Right cardiac atrium (tissue), 5 donors: Measurements from ENCODE around the gene DDN. TPM values are rescaled to one million over a fixed set of nuclear protein-coding genes. Genes with fewer than 3 reads are reported as not detected.

Experiments used
- ATAC-seq, 2 donors: fragments of 200-7000 bp; cut with Tn5 transposase; one replicate each; pipeline versions ENCODE4 v1.8.0 to v1.9.1; 2020; ENCODE audit warnings: moderate library complexity in 2 of 2, mild to moderate bottlenecking in 1 of 2
- DNase-seq, 3 donors: peaks; one replicate each; pipeline ENCODE4 v3.0.0-alpha.2; 2020
- H3K27ac ChIP-seq: one replicate; pipeline ENCODE4 v1.5.1; 2013; ENCODE audit warnings: mild to moderate bottlenecking, low read length, control low read depth, moderate library complexity
- H3K27me3 ChIP-seq: one replicate; pipeline ENCODE4 v1.6.1; 2013; ENCODE audit not compliant: control insufficient read depth, insufficient read depth
- H3K4me1 ChIP-seq: one replicate; pipeline ENCODE4 v1.6.1; 2013; ENCODE audit warnings: low read length; ENCODE audit not compliant: control insufficient read depth, insufficient read depth
- H3K4me3 ChIP-seq: one replicate; pipeline ENCODE4 v1.5.1; 2013; ENCODE audit warnings: low read length, control low read depth
- H3K9me3 ChIP-seq: one replicate; pipeline ENCODE4 v1.6.1; 2013; ENCODE audit warnings: low read length; ENCODE audit not compliant: control insufficient read depth
- WGBS: extraction: QIAGEN DNeasy Blood & Tissue Kit; methylation state at CpG from one replicate; pipeline ENCODE4 v1.1.7; 2013; 5-methylcytosine and 5-hydroxymethylcytosine counted together
- intact Hi-C, 4 donors: fragments of 100-400 bp; cut with DNase I; formaldehyde crosslinking; loops; one replicate each; pipeline versions ENCODE4 v1.11.0 to v1.14.0; 2022 to 2023
- polyA plus RNA-seq: library from polyadenylated mRNA; stranded (reverse); fragments of 200-250 nt; gene quantifications from one replicate; pipeline ENCODE4 v1.2.3, GENCODE V29; 2013
- total RNA-seq, 4 donors: library from RNA; stranded (reverse); fragmentation: NEBNext Ultra II Directional; extraction: Animal tissue kit (Norgen Biotek cat#: 25700); gene quantifications; one replicate each; pipeline ENCODE4 v1.2.1, GENCODE V29; 2021
- donor health status: healthy with polysubstance abuse.
- donor health status: DM: no; HTN: yes; CAD: no.
- donor health status: DM: no; HTN: no; CAD: no.
- donor health status: DM: no; HTN: yes; CAD: no; lungs with severe emphysema.
- donor health status: DM: yes; HTN: yes; CAD: no.

DDN gene
- total and polyA plus RNA-seq, 5 donors: 0.42 to 2.8 (median 1.2) TPM

DNA sequence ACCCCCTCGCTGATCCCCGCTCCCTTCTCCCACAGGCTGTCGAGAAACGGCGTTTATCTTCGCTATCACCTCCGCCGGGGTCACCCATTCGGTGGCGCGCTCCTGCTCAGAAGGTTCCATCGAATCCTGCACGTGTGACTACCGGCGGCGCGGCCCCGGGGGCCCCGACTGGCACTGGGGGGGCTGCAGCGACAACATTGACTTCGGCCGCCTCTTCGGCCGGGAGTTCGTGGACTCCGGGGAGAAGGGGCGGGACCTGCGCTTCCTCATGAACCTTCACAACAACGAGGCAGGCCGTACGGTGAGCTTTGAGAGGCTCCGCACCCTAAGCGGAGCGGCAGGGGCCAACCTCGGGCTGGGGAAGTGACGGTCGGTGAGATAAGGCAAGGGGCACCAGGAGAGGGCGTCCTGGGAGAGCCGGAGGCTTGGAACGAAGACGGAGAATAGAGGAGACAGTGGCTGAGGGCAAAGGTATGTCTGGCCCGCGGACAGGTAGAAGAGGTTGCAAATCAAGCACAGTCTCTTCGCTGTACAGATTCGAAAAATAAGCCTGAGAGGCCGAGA is 18.7 kb downstream of the DDN start:
- DNase-seq (peak in 2 of 3 donors; percentile 53 to 57), ATAC-seq (no peak)
- peak overlapping the region; percentile 26 for H3K4me3 ChIP-seq
- WGBS: 4% methylated on average over 46 of the region's 46 CpGs
- intact Hi-C loops: no loop called here
- no peak overlapping the region for H3K27ac ChIP-seq
- no peaks in the 10 kb centered on the region for H3K27me3 ChIP-seq
- peaks cover 15% of the 10 kb centered on the region for H3K4me1 ChIP-seq
- H3K9me3 ChIP-seq: no peaks in the 10 kb centered on the region

DNA sequence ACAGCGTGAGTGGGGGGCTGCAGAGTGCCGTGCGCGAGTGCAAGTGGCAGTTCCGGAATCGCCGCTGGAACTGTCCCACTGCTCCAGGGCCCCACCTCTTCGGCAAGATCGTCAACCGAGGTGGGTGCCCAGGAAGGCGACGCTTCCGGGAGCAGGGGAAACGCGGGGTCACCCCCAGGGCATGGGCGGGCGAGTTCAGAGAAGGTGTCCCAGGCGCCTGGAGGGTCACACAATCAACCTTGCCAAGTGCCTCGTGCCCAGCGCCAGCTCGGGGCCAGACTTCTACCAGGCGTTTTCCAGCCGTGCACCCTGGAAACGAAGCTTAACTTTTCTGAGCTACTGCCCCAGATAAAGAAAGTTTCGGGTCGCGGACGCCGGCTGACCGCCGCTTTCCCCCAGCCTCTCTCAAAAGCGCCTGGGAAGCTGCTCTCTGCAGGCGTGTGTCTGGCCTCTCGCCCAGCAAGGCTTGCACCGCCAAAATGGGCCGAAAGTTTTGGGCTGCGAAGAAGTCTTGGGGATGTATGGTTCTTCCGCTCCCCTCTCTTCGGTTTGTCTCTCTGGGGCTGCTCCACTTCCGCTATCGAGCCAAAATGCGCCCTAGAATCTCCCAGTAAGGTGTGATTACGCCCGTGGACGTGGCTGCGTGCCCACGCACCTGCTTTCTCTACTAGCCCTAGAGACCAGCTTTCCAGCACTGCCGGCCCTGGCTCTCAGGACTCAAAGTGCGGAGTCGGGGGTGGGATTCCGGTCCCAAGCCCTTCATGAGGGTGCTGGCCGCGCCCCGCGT is 19.4 kb downstream of the DDN start:
- intact Hi-C loops: no loop called here
- H3K9me3 ChIP-seq: no peaks in the 10 kb centered on the region
- 2% methylated on average over 55 of the region's 55 CpGs for WGBS
- DNase-seq: peak; percentile 37 to 76 (median 75)
- H3K27me3 ChIP-seq: no peaks in the 10 kb centered on the region
- peaks cover 15% of the 10 kb centered on the region for H3K4me1 ChIP-seq
- peak overlapping the region; percentile 26 for H3K4me3 ChIP-seq
- H3K27ac ChIP-seq: no peak overlapping the region
- ATAC-seq: no peak

DNA sequence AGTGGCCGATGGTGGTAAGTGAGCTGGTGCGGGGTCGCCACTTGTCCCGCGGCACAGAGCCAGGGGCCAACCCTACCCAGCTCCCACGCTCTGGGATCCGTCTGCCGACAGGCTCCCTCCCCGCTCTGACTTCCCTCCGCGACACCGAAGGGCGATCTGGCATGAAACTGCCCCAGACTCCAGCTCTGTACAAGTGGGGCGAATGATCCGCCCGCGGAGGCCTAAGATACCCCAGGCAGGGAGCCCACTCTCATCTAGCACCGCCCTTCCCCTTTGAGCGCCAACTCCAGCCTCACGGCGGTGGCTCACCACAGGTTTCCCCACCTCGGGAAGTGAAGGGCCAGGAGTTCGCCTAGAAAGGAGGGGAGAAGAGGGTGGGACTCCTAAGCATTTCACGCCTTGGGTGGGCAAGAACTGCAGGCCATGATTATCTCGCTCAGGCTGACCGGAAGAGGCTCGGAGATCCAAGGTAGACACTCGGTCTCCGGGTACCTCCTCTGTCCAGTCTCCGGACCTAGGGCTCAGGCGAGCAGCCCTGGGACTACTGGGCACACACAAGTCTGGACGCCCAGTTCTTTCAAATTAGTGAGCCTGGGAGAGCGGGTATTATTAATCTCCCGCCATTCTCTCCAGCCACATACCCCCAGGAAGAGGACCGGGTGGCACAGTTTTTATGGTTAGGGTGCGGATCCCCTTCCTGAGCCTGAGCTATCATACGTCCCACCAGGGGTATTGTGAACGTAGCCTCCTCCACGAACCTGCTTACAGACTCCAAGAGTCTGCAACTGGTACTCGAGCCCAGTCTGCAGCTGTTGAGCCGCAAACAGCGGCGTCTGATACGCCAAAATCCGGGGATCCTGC is 20.2 kb downstream of the DDN start:
- no peaks in the 10 kb centered on the region for H3K9me3 ChIP-seq
- ATAC-seq (peak in 1 of 2 donors; percentile 1), DNase-seq (peak in 2 of 3 donors; percentile 59 to 65)
- no peak overlapping the region for H3K27ac ChIP-seq
- intact Hi-C loops: no loop called here
- H3K27me3 ChIP-seq: no peaks in the 10 kb centered on the region
- peaks cover 15% of the 10 kb centered on the region for H3K4me1 ChIP-seq
- WGBS: 2% methylated on average over 45 of the region's 45 CpGs
- H3K4me3 ChIP-seq: peak overlapping the region; percentile 26

DNA sequence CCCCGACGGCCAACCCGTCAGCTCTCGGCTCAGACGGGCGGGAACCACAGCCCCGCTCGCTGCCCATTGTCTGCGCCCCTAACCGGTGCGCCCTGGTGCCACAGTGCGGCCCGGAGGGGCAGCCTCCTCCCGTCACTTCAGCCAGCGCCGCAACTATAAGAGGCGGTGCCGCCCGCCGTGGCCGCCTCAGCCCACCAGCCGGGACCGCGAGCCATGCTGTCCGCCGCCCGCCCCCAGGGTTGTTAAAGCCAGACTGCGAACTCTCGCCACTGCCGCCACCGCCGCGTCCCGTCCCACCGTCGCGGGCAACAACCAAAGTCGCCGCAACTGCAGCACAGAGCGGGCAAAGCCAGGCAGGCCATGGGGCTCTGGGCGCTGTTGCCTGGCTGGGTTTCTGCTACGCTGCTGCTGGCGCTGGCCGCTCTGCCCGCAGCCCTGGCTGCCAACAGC is 20.9 kb downstream of the DDN start, which contains the start of gene WNT1:
Gene WNT1 (plus strand): TSS at position 32 of the 450 bp plus-strand sequence. CDS start 329 bp downstream, at position 361.
- 1% methylated on average over 45 of the region's 45 CpGs for WGBS
- Histone ChIP-seq H3K4me3 (peak within 1 kb of the TSS; percentile 26), H3K27me3 (no peaks in the 10 kb centered on the region), H3K4me1 (peaks cover 17% of the 10 kb centered on the region), H3K9me3 (no peaks in the 10 kb centered on the region), H3K27ac (no peak within 1 kb of the TSS)
- intact Hi-C loops: no loop called here
- DNase-seq (peak in 1 of 3 donors; percentile 51), ATAC-seq (peak in 1 of 2 donors; percentile 4)

- H3K27me3 ChIP-seq: no peaks in the 10 kb centered on the region
- peak overlapping the region; percentile 26 for H3K4me3 ChIP-seq
- ATAC-seq (peak; percentile 11 to 40), DNase-seq (peak; percentile 76 to 90 (median 88))
- H3K4me1 ChIP-seq: peaks cover 17% of the 10 kb centered on the region
- WGBS: 11% methylated on average over 50 of the region's 50 CpGs
- no peak overlapping the region for H3K27ac ChIP-seq
- no peaks in the 10 kb centered on the region for H3K9me3 ChIP-seq
- intact Hi-C loops: no loop called here
Measured at GRCh38 chr12:48977290-48978281, 21.6 kb downstream of the DDN start.

- ATAC-seq (peak; percentile 68 to 71), DNase-seq (peak; percentile 86 to 92 (median 91))
- Histone ChIP-seq H3K4me3 (no peak overlapping the region), H3K27ac (peak overlapping the region; percentile 23), H3K4me1 (peaks cover 11% of the 10 kb centered on the region), H3K9me3 (no peaks in the 10 kb centered on the region), H3K27me3 (no peaks in the 10 kb centered on the region)
- intact Hi-C loops: no loop called here
- 17% methylated on average over 19 of the region's 19 CpGs for WGBS
Measured at GRCh38 chr12:48973941-48974673, 25.1 kb downstream of the DDN start.

- ATAC-seq (peak; percentile 83 to 85), DNase-seq (peak; percentile 91 to 94 (median 93))
- WGBS: 13% methylated on average over 12 of the region's 12 CpGs
- peak overlapping the region; percentile 23 for H3K27ac ChIP-seq
- no peaks in the 10 kb centered on the region for H3K27me3 ChIP-seq
- no peak overlapping the region for H3K4me3 ChIP-seq
- no peaks in the 10 kb centered on the region for H3K9me3 ChIP-seq
- H3K4me1 ChIP-seq: peaks cover 5% of the 10 kb centered on the region
- intact Hi-C loops: no loop called here
Measured at GRCh38 chr12:48973531-48973930, 25.6 kb downstream of the DDN start.

- Histone ChIP-seq H3K4me1 (peaks cover 2% of the 10 kb centered on the region), H3K27ac (peak overlapping the region; percentile 9), H3K27me3 (no peaks in the 10 kb centered on the region), H3K9me3 (no peaks in the 10 kb centered on the region), H3K4me3 (no peak overlapping the region)
- intact Hi-C loops: no loop called here
- peak in 1 of 3 donors; percentile 58 for DNase-seq
- 32% methylated on average over 3 of the region's 3 CpGs for WGBS
- ATAC-seq: no peak
Measured at GRCh38 chr12:48972952-48973483, 26.2 kb downstream of the DDN start.

DNA sequence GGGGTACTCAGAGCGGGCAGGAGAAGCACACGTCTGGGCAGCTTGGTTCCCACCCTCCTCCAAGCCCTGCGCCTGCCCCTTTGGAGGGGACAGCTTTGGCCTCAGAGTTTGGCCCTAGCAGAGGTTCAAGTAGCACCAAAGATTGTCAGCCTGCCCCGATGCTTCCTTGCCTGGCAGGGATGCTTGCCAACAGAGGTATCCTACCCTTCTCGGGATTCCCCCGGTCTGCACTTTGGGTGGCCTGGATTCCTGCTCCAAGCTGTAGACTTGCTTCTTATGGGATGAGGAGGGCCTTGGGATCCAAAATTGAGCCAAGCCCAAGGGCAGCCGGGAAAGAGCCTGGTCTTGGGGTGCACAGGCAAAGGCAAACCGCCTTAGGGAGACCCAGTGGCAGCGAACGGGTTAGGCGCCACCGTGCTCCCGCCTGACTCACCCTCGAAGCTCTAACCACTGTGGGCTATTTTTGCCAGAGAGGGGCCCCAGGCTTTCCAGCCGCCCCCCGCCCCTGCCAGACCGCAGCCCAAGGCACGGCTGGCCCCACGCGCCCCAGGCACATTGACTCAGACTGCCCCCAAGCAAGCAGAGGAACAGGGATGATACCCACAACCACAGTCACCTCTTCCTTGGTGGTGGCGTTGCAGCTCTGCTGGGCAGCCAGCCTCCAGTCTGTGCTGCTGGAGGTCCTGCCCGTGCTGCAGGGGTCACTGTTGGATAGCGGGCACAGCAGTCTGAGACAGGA is 26.8 kb downstream of the DDN start:
- Histone ChIP-seq H3K27ac (no peak overlapping the region), H3K9me3 (no peaks in the 10 kb centered on the region), H3K4me3 (no peak overlapping the region), H3K4me1 (peaks cover 2% of the 10 kb centered on the region), H3K27me3 (no peaks in the 10 kb centered on the region)
- ATAC-seq: no peak
- WGBS: 28% methylated on average over 23 of the region's 23 CpGs
- intact Hi-C loops: no loop called here
- peak in 1 of 3 donors; percentile 50 for DNase-seq
